SW480 (cell line): ENCODE data around the gene TIMP2.

Source experiments
- DNase-seq: peaks from one replicate; pipeline ENCODE4 v3.0.0-alpha.2; 2016; ENCODE audit warnings: low spot score

TIMP2 gene

GRCh38 chr17:78812855-78813254 lies 112.3 kb downstream of the TIMP2 start:
- no peak for DNase-seq

GRCh38 chr17:78808163-78808562 lies 117.0 kb downstream of the TIMP2 start:
- no peak for DNase-seq

GRCh38 chr17:78806451-78806850 lies 118.7 kb downstream of the TIMP2 start:
- DNase-seq = no peak

GRCh38 chr17:78805301-78805700 lies 119.9 kb downstream of the TIMP2 start:
- no peak for DNase-seq

- DNase-seq = no peak
Observed at GRCh38 chr17:78804777-78805176, 120.4 kb downstream of the TIMP2 start.

GRCh38 chr17:78803186-78803845 lies 121.9 kb downstream of the TIMP2 start:
- no peak for DNase-seq
